Nephron (organoid): ENCODE results near the gene CDK4.
"Not testable (repeated sequence)": the region's sequence is repeated elsewhere in the genome, so short reads cannot be mapped to it uniquely, and the experiment has no call there.

Source experiments
- H3K27ac Mint-ChIP-seq, 3 experiments: 2 replicates each; pipeline ENCODE4 v1.8.0; 2020; ENCODE audit warnings: mixed read lengths in 3 of 3, mild to moderate bottlenecking in 2 of 3, moderate library complexity in 1 of 3
- H3K27me3 Mint-ChIP-seq: 2 replicates; pipeline ENCODE4 v1.8.0; 2021; ENCODE audit warnings: low read depth, mild to moderate bottlenecking, moderate library complexity, mixed read lengths
- H3K36me3 Mint-ChIP-seq: 2 replicates; pipeline ENCODE4 v1.8.0; 2020; ENCODE audit warnings: low read depth, mixed read lengths
- H3K4me1 Mint-ChIP-seq: 2 replicates; pipeline ENCODE4 v1.8.0; 2020; ENCODE audit warnings: mixed read lengths
- H3K4me3 Mint-ChIP-seq, 3 experiments: 2 replicates each; pipeline ENCODE4 v1.8.0; 2020; ENCODE audit warnings: mild to moderate bottlenecking in 3 of 3, mixed read lengths in 3 of 3, moderate library complexity in 2 of 3
- H3K9me3 Mint-ChIP-seq: 2 replicates; pipeline ENCODE4 v1.8.0; 2020; ENCODE audit warnings: mixed read lengths
- TF ChIP-seq, protein P1 (sequence below), 3 experiments: fragments of 200-600 bp; sonication (generic); IDR thresholded peaks; one replicate each; pipeline ENCODE4 v1.5.0; 2021; ENCODE audit warnings: antibody characterized with exemption in 3 of 3; ENCODE audit not compliant: unreplicated experiment in 3 of 3

Gene CDK4

DNA sequence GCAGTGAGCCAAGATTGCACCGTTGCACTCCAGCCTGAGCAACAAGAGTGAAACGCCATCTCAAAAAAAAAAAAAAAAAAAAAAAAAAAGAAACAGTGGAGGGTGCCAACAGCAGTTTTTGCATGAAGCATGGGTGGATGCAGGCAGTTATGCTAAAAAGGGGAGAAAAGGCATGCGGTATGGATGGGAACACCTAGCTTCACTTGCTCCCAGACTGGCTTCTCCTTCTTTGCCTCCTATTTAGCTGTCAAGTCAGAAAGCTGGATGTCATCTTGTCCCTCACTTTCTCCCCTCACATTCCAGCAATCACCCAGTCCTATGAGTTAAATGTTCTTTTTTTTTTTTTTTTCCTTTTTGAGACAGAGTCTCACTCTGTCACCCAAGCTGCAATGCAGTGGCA is 22.9 kb upstream of the CDK4 start:
- Mint-ChIP-seq H3K9me3 (no peaks in the 10 kb centered on the region), H3K4me3 (peak overlapping the region; percentile 5 to 63 (median 53)), H3K27ac (no peak overlapping the region), H3K4me1 (peaks cover 22% of the 10 kb centered on the region), H3K36me3 (peaks cover 15% of the 10 kb centered on the region), H3K27me3 (peaks cover 3% of the 10 kb centered on the region)
- TF ChIP-seq, protein P1, sequence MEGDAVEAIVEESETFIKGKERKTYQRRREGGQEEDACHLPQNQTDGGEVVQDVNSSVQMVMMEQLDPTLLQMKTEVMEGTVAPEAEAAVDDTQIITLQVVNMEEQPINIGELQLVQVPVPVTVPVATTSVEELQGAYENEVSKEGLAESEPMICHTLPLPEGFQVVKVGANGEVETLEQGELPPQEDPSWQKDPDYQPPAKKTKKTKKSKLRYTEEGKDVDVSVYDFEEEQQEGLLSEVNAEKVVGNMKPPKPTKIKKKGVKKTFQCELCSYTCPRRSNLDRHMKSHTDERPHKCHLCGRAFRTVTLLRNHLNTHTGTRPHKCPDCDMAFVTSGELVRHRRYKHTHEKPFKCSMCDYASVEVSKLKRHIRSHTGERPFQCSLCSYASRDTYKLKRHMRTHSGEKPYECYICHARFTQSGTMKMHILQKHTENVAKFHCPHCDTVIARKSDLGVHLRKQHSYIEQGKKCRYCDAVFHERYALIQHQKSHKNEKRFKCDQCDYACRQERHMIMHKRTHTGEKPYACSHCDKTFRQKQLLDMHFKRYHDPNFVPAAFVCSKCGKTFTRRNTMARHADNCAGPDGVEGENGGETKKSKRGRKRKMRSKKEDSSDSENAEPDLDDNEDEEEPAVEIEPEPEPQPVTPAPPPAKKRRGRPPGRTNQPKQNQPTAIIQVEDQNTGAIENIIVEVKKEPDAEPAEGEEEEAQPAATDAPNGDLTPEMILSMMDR (IDR thresholded peaks at IDR 0.05; ENCODE audit: unreplicated experiment in 3 of 3), result no peak

DNA sequence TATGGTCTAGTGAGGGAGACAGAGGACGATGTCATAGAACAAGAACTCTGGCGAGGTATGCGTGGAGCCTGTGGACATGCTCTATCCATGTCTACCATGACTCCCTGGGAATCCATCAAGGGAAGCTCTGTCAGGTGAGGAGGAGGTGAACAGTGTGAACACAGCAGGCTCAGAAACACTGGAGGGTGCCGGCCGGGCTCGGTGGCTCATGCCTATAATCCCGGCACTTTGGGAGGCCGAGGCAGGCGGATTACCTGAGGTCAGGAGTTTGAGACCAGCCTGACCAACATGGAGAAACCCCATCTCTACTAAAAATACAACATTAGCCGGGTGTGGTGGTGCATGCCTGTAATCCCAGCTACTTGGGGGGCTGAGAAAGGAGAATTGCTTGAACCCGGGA is 22.5 kb upstream of the CDK4 start:
- H3K4me1 Mint-ChIP-seq, result peaks cover 25% of the 10 kb centered on the region
- H3K27ac Mint-ChIP-seq, H3K9me3 Mint-ChIP-seq, H3K27me3 Mint-ChIP-seq: not testable (repeated sequence)
- peak overlapping the region; percentile 15 to 49 (median 28) for H3K4me3 Mint-ChIP-seq
- peaks cover 19% of the 10 kb centered on the region for H3K36me3 Mint-ChIP-seq

DNA sequence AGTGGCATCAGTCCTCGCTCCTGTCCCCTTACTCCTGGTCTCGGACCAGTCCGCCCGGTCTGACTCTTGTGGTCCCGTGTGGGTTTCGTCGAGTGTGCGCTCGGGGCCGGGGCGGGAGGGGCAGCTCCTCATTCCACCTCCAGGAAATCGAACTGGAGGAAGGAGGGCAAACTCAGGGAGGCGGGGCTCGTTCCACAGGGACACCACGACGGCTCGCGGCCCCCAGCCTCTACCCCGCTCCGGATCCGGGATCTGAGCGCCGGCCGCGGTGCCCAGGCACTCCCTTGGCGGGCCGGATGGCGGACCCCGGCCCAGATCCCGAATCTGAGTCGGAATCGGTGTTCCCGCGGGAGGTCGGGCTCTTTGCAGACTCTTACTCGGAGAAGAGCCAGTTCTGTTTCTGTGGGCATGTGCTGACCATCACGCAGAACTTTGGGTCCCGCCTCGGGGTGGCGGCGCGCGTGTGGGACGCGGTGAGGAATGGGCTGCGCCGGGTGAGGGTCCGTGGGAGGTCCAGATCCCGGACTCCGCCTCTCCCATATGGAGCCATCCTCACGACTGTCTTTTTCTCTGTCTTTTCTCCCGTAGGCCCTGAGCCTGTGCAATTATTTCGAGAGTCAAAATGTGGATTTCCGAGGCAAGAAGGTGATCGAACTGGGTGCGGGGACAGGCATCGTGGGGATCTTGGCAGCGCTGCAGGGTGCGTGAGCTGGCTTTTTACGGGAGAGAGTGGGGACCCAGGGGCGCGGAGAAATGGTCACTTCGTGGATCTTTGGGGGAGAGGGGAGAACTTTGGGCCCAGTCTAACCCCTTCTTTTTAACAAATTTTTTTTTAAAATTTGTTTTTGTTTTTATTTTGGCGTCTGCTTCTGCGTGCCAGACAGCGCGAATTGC is 20.6 kb upstream of the CDK4 start, which contains the start of gene EEF1AKMT3:
Gene EEF1AKMT3, plus strand, starts transcription at position 186 of the 894 bp plus-strand sequence. Its CDS starts 111 bp downstream, at position 297.
- H3K4me1 Mint-ChIP-seq, result peaks cover 25% of the 10 kb centered on the region
- peak within 1 kb of the TSS; percentile 89 to 97 (median 97) for H3K4me3 Mint-ChIP-seq
- peaks cover 19% of the 10 kb centered on the region for H3K27me3 Mint-ChIP-seq
- H3K36me3 Mint-ChIP-seq, result peaks cover 28% of the 10 kb centered on the region
- no peaks in the 10 kb centered on the region for H3K9me3 Mint-ChIP-seq
- H3K27ac Mint-ChIP-seq, result peak within 1 kb of the TSS; percentile 92 to 97 (median 93)
- TF ChIP-seq, protein P1 (IDR thresholded peaks at IDR 0.05; ENCODE audit: unreplicated experiment in 3 of 3), result no peak

DNA sequence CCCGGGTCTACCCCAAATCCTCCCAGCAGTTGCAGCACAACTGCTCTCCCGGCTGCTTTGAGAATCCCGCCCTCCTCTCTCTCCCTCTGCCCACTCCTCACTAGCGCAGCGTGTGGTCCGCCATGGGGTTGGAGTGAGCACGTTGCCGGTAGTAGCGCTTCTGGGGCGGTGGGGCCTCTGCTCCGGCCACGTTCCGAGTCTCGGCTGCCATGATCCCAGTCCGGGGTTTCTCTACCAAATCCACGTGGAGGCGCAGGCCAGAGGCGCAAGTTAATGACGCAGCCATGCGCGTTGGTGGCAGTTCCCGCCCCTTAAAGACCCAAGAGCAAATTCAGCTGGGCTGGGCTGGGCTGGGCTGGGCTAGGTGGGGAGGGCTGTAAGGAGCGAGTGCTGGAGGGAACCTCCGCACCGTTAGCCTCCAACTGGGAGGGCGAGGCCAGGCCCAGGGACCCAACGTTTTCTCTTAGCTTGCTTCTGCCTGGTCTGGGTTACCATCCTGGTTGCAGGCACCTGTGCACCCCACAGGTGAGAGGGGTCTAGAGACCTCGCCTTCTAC is 19.8 kb upstream of the CDK4 start, which contains the start of gene METTL1:
Gene METTL1, minus strand, starts transcription at position 233 of the 556 bp plus-strand sequence. Its CDS starts 22 bp downstream, at position 211.
- peaks cover 26% of the 10 kb centered on the region for H3K27me3 Mint-ChIP-seq

DNA sequence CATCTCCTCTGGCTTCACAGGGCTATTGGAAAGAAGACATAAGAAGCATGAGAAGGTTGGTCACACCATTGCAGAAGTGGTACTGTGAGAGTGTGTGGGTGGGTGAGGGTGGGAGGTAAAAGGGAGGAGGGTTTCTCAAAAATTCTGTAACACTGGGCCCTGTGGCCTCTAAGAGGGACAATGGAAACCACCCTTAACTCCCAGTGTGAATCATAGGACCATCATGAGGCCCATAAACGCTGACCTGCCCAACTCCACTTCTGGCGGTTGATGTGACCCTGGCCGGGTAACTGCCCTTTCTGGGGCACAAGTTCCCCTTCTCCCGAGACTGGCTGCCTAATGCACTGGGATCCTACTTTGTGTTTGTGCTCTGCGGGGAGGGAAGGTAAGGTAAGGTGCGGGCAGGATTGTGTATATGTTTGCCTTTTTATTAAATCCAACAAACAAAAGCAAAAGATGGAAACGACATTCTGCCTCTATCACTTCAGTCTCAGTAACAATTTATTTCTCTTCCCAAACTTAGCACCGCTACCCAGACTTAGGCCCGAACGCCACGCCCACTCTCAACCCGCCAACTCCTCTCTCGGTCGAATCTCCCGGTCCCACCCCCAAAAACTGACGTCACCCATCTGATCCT is 19.2 kb upstream of the CDK4 start:
- TF ChIP-seq, protein P1 (IDR thresholded peaks at IDR 0.05; ENCODE audit: unreplicated experiment in 3 of 3), result no peak
- Mint-ChIP-seq H3K36me3 (peaks cover 28% of the 10 kb centered on the region), H3K9me3 (no peaks in the 10 kb centered on the region), H3K4me3 (peak overlapping the region; percentile 89 to 97 (median 97)), H3K27ac (peak overlapping the region; percentile 92 to 97 (median 93)), H3K4me1 (peaks cover 32% of the 10 kb centered on the region), H3K27me3 (peaks cover 32% of the 10 kb centered on the region)

More for the DNA sequence above, 19.8 kb upstream of the CDK4 start, which contains the start of gene METTL1:
- TF ChIP-seq, protein P1 (IDR thresholded peaks at IDR 0.05; ENCODE audit: unreplicated experiment in 3 of 3), result no peak
- Mint-ChIP-seq H3K9me3 (no peaks in the 10 kb centered on the region), H3K4me1 (peaks cover 26% of the 10 kb centered on the region), H3K4me3 (peak within 1 kb of the TSS; percentile 89 to 97 (median 97)), H3K27ac (peak within 1 kb of the TSS; percentile 92 to 97 (median 93)), H3K36me3 (peaks cover 28% of the 10 kb centered on the region)

DNA sequence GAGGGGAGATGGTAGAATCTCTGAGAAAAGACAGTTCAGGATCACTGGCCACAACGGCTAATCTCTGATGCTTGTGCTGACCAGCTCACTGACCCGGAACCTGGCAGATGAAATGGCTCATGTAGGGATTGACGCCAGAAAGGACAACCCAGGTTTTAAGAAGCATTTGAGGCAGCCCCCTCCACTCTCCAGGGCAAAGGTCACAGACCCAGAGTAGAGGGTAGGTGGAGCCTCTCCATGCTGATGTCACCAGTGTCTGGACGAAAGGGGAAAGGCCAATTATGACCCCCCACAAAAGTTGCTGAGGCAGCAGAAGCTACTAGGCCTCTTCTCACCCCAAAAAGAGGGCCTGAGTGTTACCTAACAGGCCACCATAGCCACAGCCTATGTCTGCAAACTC is 18.6 kb upstream of the CDK4 start:
- peaks cover 38% of the 10 kb centered on the region for H3K27me3 Mint-ChIP-seq
- peaks cover 35% of the 10 kb centered on the region for H3K4me1 Mint-ChIP-seq
- TF ChIP-seq, protein P1 (IDR thresholded peaks at IDR 0.05; ENCODE audit: unreplicated experiment in 3 of 3), result no peak

More for the DNA sequence above, 18.6 kb upstream of the CDK4 start:
- H3K27ac Mint-ChIP-seq, result peak overlapping the region in 2 of 3 experiments; percentile 25 to 58
- H3K4me3 Mint-ChIP-seq, result peak overlapping the region; percentile 43 to 69 (median 68)
- peaks cover 23% of the 10 kb centered on the region for H3K36me3 Mint-ChIP-seq
- H3K9me3 Mint-ChIP-seq, result no peaks in the 10 kb centered on the region
